ENCODE data around the gene GLTP. TPM values are rescaled to one million over a fixed set of nuclear protein-coding genes. Genes with fewer than 3 reads are reported as not detected.

Gene GLTP
- total RNA-seq, 1 experiment from 2014 or later, result 15.5 TPM

GRCh38 chr12:109861689-109862314 lies 18.5 kb downstream of the GLTP start:
- Histone ChIP-seq H3K27ac (ENCODE audit: insufficient read length, low read depth, low read length) (no peak overlapping the region), H4K91ac (ENCODE audit: insufficient read length, low read depth, low read length) (no peak overlapping the region), H3K4me2 (ENCODE audit: insufficient read depth, insufficient read length, low read length) (no peak overlapping the region), H3K23me2 (ENCODE audit: insufficient read length, low read depth, low read length, poor library complexity, severe bottlenecking) (no peaks in the 10 kb centered on the region), H2BK120ac (ENCODE audit: low read depth, low read length, poor library complexity, severe bottlenecking) (no peak overlapping the region), H2BK20ac (ENCODE audit: low read depth, low read length, poor library complexity, severe bottlenecking) (no peak overlapping the region), H3K14ac (ENCODE audit: insufficient read depth, low read length) (no peak overlapping the region; the same call in 1 of the 2 replicates), H3K23ac (ENCODE audit: insufficient read length, low read depth, low read length) (no peak overlapping the region), H3K18ac (ENCODE audit: insufficient read length, low read depth, low read length) (no peak overlapping the region), H4K8ac (replicated peaks; ENCODE audit: insufficient read length, low read depth, low read length) (no peak overlapping the region), H3K9ac (ENCODE audit: extremely low read depth, insufficient read length, low read length) (no peak overlapping the region), H3T11ph (ENCODE audit: low read length) (no peak overlapping the region), H3K79me2 (ENCODE audit: insufficient read depth, low read length) (no peaks in the 10 kb centered on the region), H3K79me1 (ENCODE audit: insufficient read depth, low read depth, low read length, poor library complexity, severe bottlenecking) (peaks cover 2% of the 10 kb centered on the region), H3K4ac (ENCODE audit: low read depth, low read length) (no peak overlapping the region), H3K56ac (ENCODE audit: insufficient read length, low read depth, low read length) (no peak overlapping the region), H4K20me1 (ENCODE audit: control insufficient read depth, insufficient read depth, insufficient read length) (no peaks in the 10 kb centered on the region), H3K4me1 (ENCODE audit: insufficient read depth, low read length) (peaks cover 4% of the 10 kb centered on the region), H2AFZ (ENCODE audit: low read length) (no peak overlapping the region), H2BK15ac (ENCODE audit: low read depth, low read length) (no peak overlapping the region), H2BK12ac (ENCODE audit: insufficient read length, low read depth, low read length) (no peak overlapping the region), H3K9me3 (ENCODE audit: control insufficient read depth, low read depth, low read length) (no peaks in the 10 kb centered on the region), H4K5ac (ENCODE audit: insufficient read length, low read depth, low read length) (no peak overlapping the region), H2BK5ac (ENCODE audit: insufficient read length, low read length) (no peak overlapping the region), H2AK5ac (ENCODE audit: insufficient read length, low read length) (no peak overlapping the region), H3K27me3 (ENCODE audit: insufficient read depth, low read length) (no peaks in the 10 kb centered on the region)
- H3K27ac Mint-ChIP-seq, result peak overlapping the region in 1 of 3 experiments; percentile 67; a peak in 1 of 7 replicates
- TF ChIP-seq CTCF (conservative IDR thresholded peaks at IDR 0.05), result no peak
- H3K36me3 Mint-ChIP-seq (ENCODE audit: insufficient read depth in 1 of 3, low read depth in 3 of 3), result peaks cover 0 to 5% (median 2%) of the 10 kb centered on the region in 3 experiments; a peak in 4 of 7 replicates
- peaks cover 7 to 11% of the 10 kb centered on the region in 2 experiments for H3K4me1 Mint-ChIP-seq
- DNase-seq, result no peak
- no CpG with 5 or more reads among the region's 17 CpGs for WGBS (ENCODE audit: extremely low coverage, insufficient read length, low lambda C conversion rate)
- no peak overlapping the region for H3K4me3 Mint-ChIP-seq
- no peaks in the 10 kb centered on the region for H3K27me3 Mint-ChIP-seq (ENCODE audit: low read depth)
- H3K9me3 Mint-ChIP-seq, result no peaks in the 10 kb centered on the region

Data from H9 (cell line).